Endodermal cell (in vitro differentiated cells): Measurements from ENCODE around the gene CD300LG. TPM values are rescaled to one million over a fixed set of nuclear protein-coding genes. Genes with fewer than 3 reads are reported as not detected.

Source experiments
- DNase-seq: peaks from one replicate; pipeline ENCODE4 v3.0.0-alpha.2; 2017
- H3K27ac ChIP-seq: 2 replicates; pipeline ENCODE4 v1.5.1; 2013; ENCODE audit warnings: mild to moderate bottlenecking, low read depth, low read length, moderate library complexity
- H3K27me3 ChIP-seq: 2 replicates; pipeline ENCODE4 v1.6.1; 2013; ENCODE audit warnings: mild to moderate bottlenecking, low read length, moderate library complexity; ENCODE audit not compliant: insufficient read depth, control insufficient read depth, poor library complexity, severe bottlenecking
- H3K36me3 ChIP-seq: 2 replicates; pipeline ENCODE4 v1.7.0; 2013; ENCODE audit warnings: mild to moderate bottlenecking, low read length, moderate library complexity; ENCODE audit not compliant: control insufficient read depth, insufficient read depth
- H3K4me1 ChIP-seq: one replicate; pipeline ENCODE4 v1.7.0; 2013; ENCODE audit warnings: low read length; ENCODE audit not compliant: control insufficient read depth, insufficient read depth
- H3K4me3 ChIP-seq: 2 replicates; pipeline ENCODE4 v1.5.1; 2013; ENCODE audit warnings: mild to moderate bottlenecking, low read length, moderate library complexity
- H3K9ac ChIP-seq: 2 replicates; pipeline ENCODE4 v1.6.1; 2013; ENCODE audit warnings: mild to moderate bottlenecking, low read length, moderate library complexity; ENCODE audit not compliant: poor library complexity, severe bottlenecking; ENCODE audit errors: extremely low read depth
- H3K9me3 ChIP-seq: 2 replicates; pipeline ENCODE4 v1.6.1; 2013; ENCODE audit warnings: mild to moderate bottlenecking, low read length, moderate library complexity; ENCODE audit not compliant: control insufficient read depth
- H3K27ac Mint-ChIP-seq: 2 replicates; pipeline ENCODE4 v1.8.0; 2020; ENCODE audit warnings: mixed read lengths
- H3K27me3 Mint-ChIP-seq: 2 replicates; pipeline ENCODE4 v1.8.0; 2021; ENCODE audit warnings: mild to moderate bottlenecking, mixed read lengths; ENCODE audit not compliant: insufficient read depth
- H3K36me3 Mint-ChIP-seq: 2 replicates; pipeline ENCODE4 v1.8.0; 2020; ENCODE audit warnings: low read depth, mixed read lengths
- H3K4me1 Mint-ChIP-seq: 2 replicates; pipeline ENCODE4 v1.8.0; 2020; ENCODE audit warnings: mixed read lengths
- H3K4me3 Mint-ChIP-seq: 2 replicates; pipeline ENCODE4 v1.8.0; 2020; ENCODE audit warnings: mild to moderate bottlenecking, moderate library complexity, mixed read lengths
- H3K9me3 Mint-ChIP-seq: 2 replicates; pipeline ENCODE4 v1.8.0; 2020; ENCODE audit warnings: mild to moderate bottlenecking, mixed read lengths
- CTCF ChIP-seq: fragments of 200-600 bp; sonication (generic); conservative IDR thresholded peaks from 2 replicates; pipeline ENCODE4 v1.5.0; 2021; ENCODE audit warnings: antibody characterized with exemption, mild to moderate bottlenecking
- WGBS, 2 experiments: methylation state at CpG; one replicate each; pipeline versions ENCODE4 v1.1.5 to v1.1.7; 2013; ENCODE audit warnings: missing lambda C conversion rate in 2 of 2, mixed read lengths in 1 of 2; ENCODE audit not compliant: insufficient coverage in 1 of 2, insufficient read length in 1 of 2; 5-methylcytosine and 5-hydroxymethylcytosine counted together
- total RNA-seq, 2 donors: library from RNA; stranded (reverse); fragmentation: NEBNext Ultra II Directional in 1 of 2; extraction: Animal tissue kit (Norgen Biotek cat#: 25700) in 1 of 2; gene quantifications; 2 replicates in 1 of 2; 3 replicates in 1 of 2; pipeline ENCODE4 v1.2.1, GENCODE V29; 2021

Gene CD300LG
- total RNA-seq, 2 donors from 2014 or later, result not detected

DNA sequence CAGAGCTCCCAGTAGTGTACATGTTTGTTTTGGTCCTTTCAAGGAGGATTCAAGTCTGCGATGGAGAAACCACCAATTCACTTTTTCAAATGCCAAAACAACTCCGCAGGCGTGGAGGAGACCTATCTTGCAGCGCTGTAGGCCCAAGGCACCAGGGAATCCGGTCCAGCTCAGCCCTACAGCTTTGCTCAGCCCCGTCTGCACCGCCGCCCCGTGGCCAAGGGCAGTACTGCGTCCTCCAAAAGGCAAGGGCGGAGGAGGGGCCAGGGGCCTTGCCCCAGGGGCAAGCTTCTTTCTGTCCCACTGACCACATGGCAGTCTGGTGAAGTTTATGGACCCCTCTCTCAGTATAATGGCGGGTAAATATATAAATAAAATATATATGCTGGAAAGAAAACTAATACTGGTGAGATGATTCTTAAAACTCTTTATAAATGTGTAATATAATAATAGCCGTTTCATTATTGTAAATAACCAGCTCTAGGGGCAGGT, 709 bp upstream of the CD300LG start:
- Histone ChIP-seq H3K36me3 (no peaks in the 10 kb centered on the region), H3K9ac (no peak overlapping the region), H3K4me1 (no peaks in the 10 kb centered on the region), H3K27ac (no peak overlapping the region), H3K9me3 (no peaks in the 10 kb centered on the region), H3K27me3 (no peaks in the 10 kb centered on the region), H3K4me3 (no peak overlapping the region)
- Mint-ChIP-seq H3K4me1 (no peaks in the 10 kb centered on the region), H3K4me3 (no peak overlapping the region), H3K9me3 (no peaks in the 10 kb centered on the region), H3K36me3 (no peaks in the 10 kb centered on the region), H3K27ac (no peak overlapping the region), H3K27me3 (peaks cover 17% of the 10 kb centered on the region)
- DNase-seq, result peak; percentile 99
- WGBS, 2 experiments, result 3 to 14% methylated on average over 10 to 12 of the region's 13 CpGs
- peak; percentile 98 for TF ChIP-seq CTCF

GRCh38 chr17:43848601-43849000, 1.6 kb downstream of the CD300LG start:
- H3K27ac Mint-ChIP-seq, result no peak overlapping the region
- 92 to 95% methylated on average over 9 to 10 of the region's 10 CpGs for WGBS, 2 experiments

DNA sequence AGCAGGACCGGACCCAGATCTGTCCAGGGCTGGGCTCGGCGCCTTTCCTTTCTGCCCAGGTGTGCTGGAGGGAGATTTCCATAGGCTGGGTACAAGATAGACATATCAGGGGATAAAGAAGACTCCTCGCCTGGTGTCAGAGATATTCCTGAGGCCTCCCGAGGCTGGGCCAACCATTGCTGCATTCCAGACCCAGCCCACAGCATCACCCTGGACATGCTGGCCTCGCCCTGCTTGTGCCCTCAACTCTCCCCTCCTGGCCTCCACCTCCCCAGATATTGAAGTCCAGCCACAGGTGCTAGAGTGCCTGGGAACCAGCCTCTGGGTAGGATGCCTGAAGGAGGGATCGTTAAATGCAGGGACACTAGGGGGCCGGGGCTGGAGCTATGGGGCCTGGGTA, 2.1 kb downstream of the CD300LG start:
- no peaks in the 10 kb centered on the region for H3K4me1 ChIP-seq
- no peak overlapping the region for H3K4me3 Mint-ChIP-seq
- H3K36me3 Mint-ChIP-seq, result no peaks in the 10 kb centered on the region
- no peaks in the 10 kb centered on the region for H3K27me3 ChIP-seq
- H3K27me3 Mint-ChIP-seq, result peaks cover 21% of the 10 kb centered on the region
- H3K27ac ChIP-seq, result no peak overlapping the region
- WGBS, 2 experiments, result 90 to 91% methylated on average over 4 to 8 of the region's 8 CpGs
- H3K9me3 Mint-ChIP-seq, result no peaks in the 10 kb centered on the region
- H3K27ac Mint-ChIP-seq, result no peak overlapping the region
- H3K36me3 ChIP-seq, result no peaks in the 10 kb centered on the region
- no peak overlapping the region for H3K9ac ChIP-seq
- no peak for DNase-seq
- H3K9me3 ChIP-seq, result no peaks in the 10 kb centered on the region
- H3K4me1 Mint-ChIP-seq, result no peaks in the 10 kb centered on the region
- TF ChIP-seq CTCF, result no peak
- H3K4me3 ChIP-seq, result no peak overlapping the region

More at GRCh38 chr17:43848601-43849000, 1.6 kb downstream of the CD300LG start:
- Mint-ChIP-seq H3K4me3 (no peak overlapping the region), H3K9me3 (no peaks in the 10 kb centered on the region), H3K4me1 (no peaks in the 10 kb centered on the region), H3K27me3 (peaks cover 21% of the 10 kb centered on the region), H3K36me3 (no peaks in the 10 kb centered on the region)
- H3K4me3 ChIP-seq, result no peak overlapping the region
- DNase-seq, result no peak
- H3K27me3 ChIP-seq, result no peaks in the 10 kb centered on the region
- H3K4me1 ChIP-seq, result no peaks in the 10 kb centered on the region
- H3K9me3 ChIP-seq, result no peaks in the 10 kb centered on the region
- H3K36me3 ChIP-seq, result no peaks in the 10 kb centered on the region
- TF ChIP-seq CTCF, result no peak
- H3K9ac ChIP-seq, result no peak overlapping the region
- H3K27ac ChIP-seq, result no peak overlapping the region
